Stimulated activated CD4-positive, alpha-beta T cell treated with anti-CD3 and anti-CD28 coated beads, TNF-alpha, amount 100 ng/mL, for 1 hour (primary cell): Measurements from ENCODE around the gene PLCG2.
"Not testable (repeated sequence)": the region's sequence is repeated elsewhere in the genome, so short reads cannot be mapped to it uniquely, and the experiment has no call there.

Experiments used
- DNase-seq, 3 donors: peaks; one replicate each; pipeline ENCODE4 v3.0.0-alpha.2; 2020; ENCODE audit warnings: low read depth in 3 of 3, low spot score in 1 of 3

PLCG2 gene

DNA sequence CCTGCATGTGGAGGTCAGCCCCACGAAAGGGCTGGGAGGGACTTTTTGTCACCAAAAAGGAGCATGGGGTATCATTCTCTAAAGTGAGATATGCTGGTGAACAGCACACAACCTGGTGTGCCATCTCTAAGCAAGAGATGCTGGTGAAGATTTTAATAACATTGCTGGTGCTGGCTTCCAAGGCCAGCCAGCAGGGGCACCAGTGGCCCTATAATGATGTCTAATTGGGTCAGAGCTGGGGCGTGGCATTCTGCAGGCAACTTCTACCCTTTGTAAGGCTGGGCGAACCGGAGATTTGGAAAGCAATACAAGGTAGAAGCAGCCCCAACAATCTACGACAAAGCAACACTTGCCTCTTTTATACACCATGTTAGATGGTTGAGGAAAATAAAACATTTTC is 215.4 kb downstream of the PLCG2 start:
- no peak for DNase-seq

DNA sequence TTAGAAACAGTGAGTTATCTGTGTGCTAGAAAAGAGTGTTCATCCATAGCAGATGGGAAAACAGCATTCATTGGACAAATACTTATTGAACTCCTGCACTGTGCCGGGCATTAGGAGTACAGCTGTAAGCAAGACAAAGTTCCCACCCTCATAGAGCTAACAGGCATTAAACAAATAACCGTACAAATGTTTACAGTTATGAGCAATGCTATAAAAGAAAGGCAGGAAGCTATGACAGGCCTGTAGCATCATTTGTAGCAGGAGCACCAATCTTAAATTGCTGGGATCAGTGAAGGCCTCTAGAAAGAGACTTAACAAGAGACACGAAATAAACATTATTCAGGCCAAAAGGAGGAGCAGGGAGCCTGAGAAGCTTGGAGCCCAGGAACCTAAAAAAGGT is 216.6 kb downstream of the PLCG2 start:
- DNase-seq = no peak

DNA sequence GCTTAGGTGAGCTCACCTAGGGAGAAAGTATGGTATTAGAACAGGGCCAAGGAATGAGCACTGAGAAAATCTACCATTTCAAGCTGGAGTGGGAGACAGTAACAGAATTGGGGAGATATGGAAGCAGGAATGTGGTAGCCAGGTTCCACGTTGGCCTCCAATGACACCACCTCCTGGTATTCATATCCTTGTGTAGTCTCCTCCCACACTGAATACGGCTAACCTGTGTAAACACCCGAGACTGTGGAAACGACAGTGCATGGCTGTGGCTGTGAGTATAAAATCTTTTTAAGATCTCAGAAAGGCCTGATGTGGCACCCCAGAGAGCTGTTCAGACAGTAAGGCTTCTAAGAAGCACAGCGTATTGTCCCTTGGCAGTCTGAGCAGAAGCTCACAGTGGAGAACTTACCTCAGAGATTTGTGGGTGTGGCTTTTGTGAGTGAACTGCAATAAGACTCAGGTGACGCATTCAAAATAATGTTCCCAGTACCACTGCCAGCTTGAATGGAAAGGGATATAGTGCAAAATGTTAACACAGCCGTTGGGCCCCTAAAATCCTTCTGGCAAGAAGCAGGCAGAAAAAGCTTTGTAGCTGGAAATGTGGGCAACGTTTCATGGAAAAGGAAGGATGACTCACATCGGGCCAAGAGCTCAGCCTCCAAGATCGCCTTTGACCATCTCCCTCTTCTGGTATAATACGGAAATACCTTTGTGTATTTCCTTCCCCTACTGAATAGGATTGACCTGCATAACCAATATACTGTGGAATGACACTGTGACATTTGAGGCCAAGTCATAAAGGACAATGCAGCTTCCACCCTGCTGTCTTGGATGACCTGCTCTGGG is 217.8 kb downstream of the PLCG2 start:
- no peak for DNase-seq

DNA sequence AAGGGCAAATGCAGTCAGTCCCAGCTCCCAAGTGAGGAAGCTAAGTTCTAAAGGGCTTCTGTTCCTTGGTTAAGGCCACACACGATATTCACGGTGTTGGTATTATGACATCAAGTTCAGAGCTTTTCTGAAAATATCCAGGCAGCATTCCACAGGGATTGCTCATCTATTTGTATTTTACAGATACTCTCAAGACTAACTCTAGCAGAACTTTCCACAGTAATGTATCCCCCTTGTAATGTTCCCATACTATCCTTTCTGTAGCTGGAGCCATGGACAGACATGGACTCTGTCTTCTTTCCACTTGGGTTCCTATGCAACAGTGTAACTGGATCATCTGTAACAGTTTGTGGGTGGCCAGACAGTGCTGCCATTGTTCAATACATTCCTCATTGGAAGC is 218.6 kb downstream of the PLCG2 start:
- DNase-seq = no peak

DNA sequence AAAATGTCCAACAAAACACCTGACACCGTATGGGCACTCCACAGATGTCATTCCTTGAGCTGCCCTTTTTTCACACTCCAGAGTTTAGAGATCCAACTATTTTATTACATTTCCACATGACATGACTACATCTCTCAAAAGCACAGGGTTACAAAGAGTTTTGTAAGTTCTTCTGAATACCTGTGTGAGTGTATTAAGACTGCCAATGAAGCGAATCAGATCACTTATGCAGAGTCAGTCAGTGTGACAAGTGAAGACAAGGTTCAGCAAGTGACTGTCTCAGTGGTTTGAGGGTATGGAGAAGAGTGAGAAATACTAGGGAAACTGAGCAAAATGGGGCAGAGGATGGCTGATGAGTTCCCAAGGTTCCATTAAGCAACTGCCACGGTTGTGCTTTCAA is 223.7 kb downstream of the PLCG2 start:
- no peak for DNase-seq

DNA sequence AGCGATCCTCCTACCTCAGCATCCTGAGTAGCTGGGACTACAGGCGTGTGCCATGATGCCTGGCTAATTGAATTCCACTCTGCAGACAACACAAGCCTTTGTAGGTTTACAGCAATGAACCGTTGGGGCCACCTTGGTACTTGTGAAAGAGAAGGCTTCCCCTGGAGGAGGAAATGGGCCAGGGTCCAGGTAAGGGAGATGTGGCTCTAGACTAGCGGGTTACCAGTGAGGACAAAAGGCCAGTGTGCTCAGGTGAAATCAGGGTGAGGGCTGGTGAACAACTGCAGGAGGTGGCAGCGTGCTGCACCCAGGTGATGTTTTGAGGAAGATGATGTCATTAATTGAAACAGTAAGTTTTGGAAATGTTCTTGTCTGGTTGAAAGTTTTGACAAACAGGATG is 225.5 kb downstream of the PLCG2 start:
- DNase-seq = no peak

DNA sequence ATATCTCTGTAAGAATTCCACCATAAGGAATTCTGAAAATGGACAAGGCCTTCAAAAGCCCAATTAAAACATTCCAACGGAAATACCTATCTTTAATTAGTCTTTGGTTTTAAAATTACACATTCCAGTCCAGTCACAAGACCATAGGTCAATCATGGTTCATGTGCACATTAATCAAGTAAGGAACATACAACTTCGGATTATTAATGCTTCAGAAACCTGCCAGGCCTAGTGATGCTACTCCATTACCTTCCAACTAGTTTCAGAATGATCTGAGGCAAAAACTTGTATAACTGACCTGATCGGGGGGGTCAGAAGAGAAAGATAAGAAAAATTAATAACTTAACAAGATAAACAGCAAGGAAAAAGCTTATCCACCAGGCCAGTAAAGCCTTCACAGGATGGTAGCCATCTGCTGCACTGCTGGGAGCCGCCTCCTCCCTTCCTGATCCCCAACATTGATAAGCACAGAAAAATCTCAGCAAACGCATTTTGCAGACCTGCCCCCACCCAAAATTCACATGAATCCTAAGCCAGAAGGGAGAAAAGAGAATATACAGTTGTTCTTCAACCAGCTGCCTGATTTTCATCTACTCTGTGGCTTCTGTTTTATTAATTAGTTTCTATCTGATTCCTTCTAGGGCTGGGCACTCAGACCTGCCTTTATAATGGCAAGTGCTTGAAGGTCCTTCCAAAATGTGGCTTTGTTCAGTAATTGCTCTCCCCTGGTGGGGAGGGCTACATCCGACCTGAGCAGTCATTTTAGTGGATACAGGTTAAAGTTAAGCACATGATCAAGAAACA is 226.1 kb downstream of the PLCG2 start:
- DNase-seq = no peak

DNA sequence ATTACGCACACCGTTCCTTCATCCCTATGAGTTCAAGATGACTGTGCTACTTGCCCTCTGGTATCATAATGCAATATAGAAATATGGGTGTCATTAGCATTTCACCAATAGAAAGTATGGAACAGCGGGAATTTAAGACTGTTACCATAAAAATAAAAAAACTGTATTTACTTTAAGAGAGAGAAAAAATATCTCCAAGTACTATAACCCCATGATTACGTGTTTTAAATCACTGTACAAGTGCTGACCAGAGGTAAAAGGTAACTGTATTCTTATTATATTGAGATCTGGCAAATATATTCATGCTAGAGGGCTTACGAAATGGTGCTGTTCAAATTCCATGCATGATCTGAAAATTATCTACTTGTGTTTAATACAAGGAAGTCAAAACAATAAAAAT is 226.9 kb downstream of the PLCG2 start:
- no peak for DNase-seq

DNA sequence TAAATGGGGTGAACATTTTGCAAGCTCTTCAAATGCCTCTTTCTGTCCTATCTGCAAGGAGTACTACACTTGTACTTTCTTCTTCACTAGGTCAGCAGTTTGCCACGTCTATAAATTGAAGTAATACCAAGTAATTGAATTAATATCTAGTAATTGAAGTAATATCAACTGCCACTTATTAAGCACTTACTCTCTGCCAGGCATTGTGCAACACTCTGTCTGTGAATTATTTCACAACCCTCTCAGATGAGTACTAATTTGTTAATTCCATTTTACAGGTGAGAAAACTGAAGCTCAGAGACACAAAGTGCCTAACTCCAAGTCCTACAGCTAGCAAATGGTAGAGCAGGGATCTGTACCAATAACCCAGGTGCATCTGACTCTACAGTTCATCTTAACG is 228.1 kb downstream of the PLCG2 start:
- DNase-seq = no peak

DNA sequence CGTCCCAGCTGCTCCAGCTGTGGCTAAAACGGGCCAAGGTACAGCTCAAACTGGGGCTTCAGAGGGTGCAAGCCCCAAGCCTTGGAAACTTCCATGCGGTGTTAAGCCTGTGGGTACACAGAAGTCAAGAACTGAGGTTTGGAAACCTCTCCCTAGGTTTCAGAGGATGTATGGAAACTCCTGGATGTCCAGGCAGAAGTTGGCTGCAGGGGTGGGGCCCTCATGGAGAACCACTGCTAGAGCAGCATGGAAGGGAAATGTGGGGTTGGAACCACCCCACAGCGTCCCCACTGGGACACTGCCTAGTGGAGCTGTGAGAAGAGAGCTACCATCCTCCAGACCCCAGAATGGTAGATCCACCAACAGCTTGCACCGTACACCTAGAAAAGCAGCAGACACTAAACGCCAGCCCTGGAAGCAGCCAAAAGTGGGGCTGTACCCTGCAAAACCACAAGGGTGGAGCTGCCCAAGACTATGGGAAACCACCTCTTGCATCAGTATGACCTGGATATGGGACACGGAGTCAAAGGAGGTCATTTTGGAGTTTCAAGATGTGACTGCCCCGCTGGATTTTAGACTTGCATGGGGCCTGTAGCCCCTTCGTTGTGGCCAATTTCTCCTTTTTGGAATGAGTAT is 230.0 kb downstream of the PLCG2 start:
- DNase-seq = no peak

DNA sequence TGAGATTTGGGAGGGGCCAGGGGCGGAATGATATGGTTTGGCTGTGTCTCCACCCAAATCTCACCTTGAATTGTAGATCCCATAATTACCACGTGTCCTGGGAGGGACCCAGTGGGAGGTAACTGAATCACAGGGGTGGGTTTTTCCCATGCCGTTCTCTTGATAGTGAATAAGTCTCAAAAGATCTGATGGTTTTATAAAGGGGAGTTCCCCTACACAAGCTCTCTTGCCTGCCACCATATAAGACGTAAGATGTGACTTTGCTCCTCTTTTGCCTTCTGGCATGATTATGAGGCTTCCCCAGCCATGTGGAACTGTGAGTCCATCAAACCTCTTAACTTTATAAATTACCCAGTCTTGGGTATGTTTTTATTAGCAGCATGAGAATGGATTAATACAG is 230.7 kb downstream of the PLCG2 start:
- DNase-seq = not testable (repeated sequence)

DNA sequence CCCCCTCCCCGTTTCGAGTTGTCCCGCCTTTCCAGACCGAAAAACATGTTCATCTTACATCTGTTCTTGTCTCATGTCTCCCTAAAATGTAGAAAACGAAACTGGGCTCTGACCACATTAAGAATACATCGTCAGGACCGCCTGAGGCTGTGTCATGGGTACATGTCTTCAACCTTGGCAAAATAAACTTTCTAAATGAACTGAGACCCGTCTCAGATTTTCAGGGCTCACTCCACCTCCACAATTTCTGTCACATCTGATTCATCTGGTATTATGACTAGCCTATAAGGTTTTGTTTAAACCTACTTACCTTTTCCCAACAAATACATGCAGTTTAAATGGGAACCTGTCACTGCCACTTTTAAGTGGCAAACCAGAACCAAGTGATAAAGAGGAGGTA is 231.6 kb downstream of the PLCG2 start:
- no peak for DNase-seq

DNA sequence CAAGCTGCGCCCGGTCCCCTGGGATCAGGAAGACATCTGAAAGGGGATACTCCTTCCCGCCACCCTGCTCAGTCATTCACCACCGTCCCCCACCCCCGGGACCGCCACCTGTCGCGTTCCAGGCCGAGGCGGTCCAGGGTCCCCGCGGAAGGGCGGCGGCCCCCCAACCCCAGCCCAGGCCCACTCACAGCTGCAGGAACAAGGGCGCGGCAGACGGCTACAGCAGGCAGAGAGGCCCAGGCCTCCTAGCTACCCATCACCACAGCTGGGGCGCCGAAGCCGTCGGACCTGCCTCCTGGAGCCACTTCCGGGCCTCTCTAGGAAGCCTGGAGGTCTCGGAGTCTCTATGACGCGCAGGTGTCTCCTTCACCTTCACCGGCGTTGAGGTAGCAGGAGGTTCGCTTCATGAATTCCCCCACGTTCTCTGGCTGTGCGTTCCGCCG is 232.1 kb downstream of the PLCG2 start, which contains the start of gene SDR42E1:
TSS of gene SDR42E1 (minus strand) at position 272 of the 443 bp plus-strand sequence. CDS start 10,612 bp downstream, outside the sequence.
- peak; percentile 7 to 40 (median 38) for DNase-seq
